ENCODE data around the gene JPH2. TPM values are rescaled to one million over a fixed set of nuclear protein-coding genes. Genes with fewer than 3 reads are reported as not detected.

JPH2 gene
- total RNA-seq, 1 donor from 2014 or later = under 0.01 TPM

- no peak for DNase-seq (ENCODE audit: low spot score in 2 of 2)
- no peak for FAIRE-seq
Measured at GRCh38 chr20:44083220-44083933, 103.6 kb downstream of the JPH2 start.

- FAIRE-seq (no peak), DNase-seq (ENCODE audit: low spot score in 2 of 2) (no peak)
Measured at GRCh38 chr20:44081888-44082287, 105.1 kb downstream of the JPH2 start.

- FAIRE-seq = no peak
- no peak for DNase-seq (ENCODE audit: low spot score in 2 of 2)
Measured at GRCh38 chr20:44081476-44081875, 105.5 kb downstream of the JPH2 start.

- peak; percentile 60 to 81 for DNase-seq (ENCODE audit: low spot score in 2 of 2)
- peak; percentile 21 for FAIRE-seq
Measured at GRCh38 chr20:44080646-44081267, 106.2 kb downstream of the JPH2 start.

GRCh38 chr20:44080064-44080463 lies 106.9 kb downstream of the JPH2 start:
- FAIRE-seq = no peak
- no peak for DNase-seq (ENCODE audit: low spot score in 2 of 2)

- FAIRE-seq (no peak), DNase-seq (ENCODE audit: low spot score in 2 of 2) (no peak)
Measured at GRCh38 chr20:44079291-44079690, 107.7 kb downstream of the JPH2 start.

GRCh38 chr20:44075950-44076232 lies 111.1 kb downstream of the JPH2 start:
- FAIRE-seq (no peak), DNase-seq (ENCODE audit: low spot score in 2 of 2) (no peak)

- DNase-seq (ENCODE audit: low spot score in 2 of 2) = no peak
Measured at GRCh38 chr20:44075191-44075949, 111.6 kb downstream of the JPH2 start.

GRCh38 chr20:44074252-44075151 lies 112.5 kb downstream of the JPH2 start:
- no peak for DNase-seq (ENCODE audit: low spot score in 2 of 2)
- no peak for FAIRE-seq

More at GRCh38 chr20:44075191-44075949, 111.6 kb downstream of the JPH2 start:
- no peak for FAIRE-seq

GRCh38 chr20:44073675-44074071 lies 113.3 kb downstream of the JPH2 start:
- FAIRE-seq (no peak), DNase-seq (ENCODE audit: low spot score in 2 of 2) (no peak)

GRCh38 chr20:44073011-44073674 lies 113.8 kb downstream of the JPH2 start:
- DNase-seq (ENCODE audit: low spot score in 2 of 2) (no peak), FAIRE-seq (no peak)

- FAIRE-seq = no peak
- DNase-seq (ENCODE audit: low spot score in 2 of 2) = no peak
Measured at GRCh38 chr20:44072384-44072783, 114.6 kb downstream of the JPH2 start.

GRCh38 chr20:44071526-44072111 lies 115.4 kb downstream of the JPH2 start:
- FAIRE-seq (no peak), DNase-seq (ENCODE audit: low spot score in 2 of 2) (no peak)

GRCh38 chr20:44071057-44071456 lies 115.9 kb downstream of the JPH2 start:
- no peak for FAIRE-seq

GRCh38 chr20:44070139-44070900 lies 116.7 kb downstream of the JPH2 start:
- FAIRE-seq = no peak
- DNase-seq (ENCODE audit: low spot score in 2 of 2) = no peak

More at GRCh38 chr20:44071057-44071456, 115.9 kb downstream of the JPH2 start:
- no peak for DNase-seq (ENCODE audit: low spot score in 2 of 2)

- no peak for DNase-seq (ENCODE audit: low spot score in 2 of 2)
- no peak for FAIRE-seq
Measured at GRCh38 chr20:44069203-44070011, 117.6 kb downstream of the JPH2 start.

GRCh38 chr20:44068316-44069201 lies 118.4 kb downstream of the JPH2 start:
- DNase-seq (ENCODE audit: low spot score in 2 of 2) (no peak), FAIRE-seq (no peak)

All from frontal cortex (tissue), 4 donors.